AG08395 (cell line): ENCODE measurements around the gene APBA2.
"Not testable (repeated sequence)": the region's sequence is repeated elsewhere in the genome, so short reads cannot be mapped to it uniquely, and the experiment has no call there.

Experiments used
- DNase-seq: peaks from one replicate; pipeline ENCODE4 v3.0.0; 2012; ENCODE audit warnings: mixed read lengths, low spot score

APBA2 gene

DNA sequence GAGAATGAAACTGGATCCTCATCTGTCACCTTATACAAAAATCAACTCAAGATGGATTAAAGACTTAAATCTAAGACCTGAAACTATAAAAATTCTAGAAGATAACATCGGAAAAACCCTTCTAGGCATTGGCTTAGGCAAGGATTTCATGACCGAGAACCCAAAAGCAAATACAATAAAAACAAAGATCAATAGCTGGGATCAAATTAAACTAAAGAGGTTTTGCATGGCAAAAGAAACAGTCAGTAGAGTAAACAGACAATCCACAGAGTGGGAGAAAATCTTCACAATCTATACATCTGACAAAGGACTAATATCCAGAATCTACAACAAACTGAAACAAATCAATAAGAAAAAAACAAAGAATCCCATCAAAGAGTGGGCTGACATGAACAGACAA, 281.3 kb downstream of the APBA2 start:
- DNase-seq: not testable (repeated sequence)
